Sigmoid colon (tissue), 4 donors: ENCODE data around the gene DHRS2.

ENCODE experiments used
- CTCF ChIP-seq, 4 experiments: fragments of 450-650 bp in 3 of 4; fragments of 200-600 bp in 1 of 4; IDR thresholded peaks; one replicate each; pipeline ENCODE4 v1.5.1; 2016 to 2019; ENCODE audit warnings: antibody characterized with exemption in 4 of 4, mild to moderate bottlenecking in 3 of 4, moderate library complexity in 2 of 4
- POLR2A ChIP-seq, 2 donors: fragments of 450-650 bp; IDR thresholded peaks; one replicate each; pipeline ENCODE4 v1.6.1; 2016; ENCODE audit warnings: antibody characterized with exemption in 2 of 2, mild to moderate bottlenecking in 2 of 2, moderate library complexity in 2 of 2
- POLR2AphosphoS5 ChIP-seq, 4 donors: sonication (generic); formaldehyde crosslinking; IDR thresholded peaks; one replicate each; pipeline ENCODE4 v1.6.1; 2017; ENCODE audit warnings: antibody characterized with exemption in 4 of 4

- TF ChIP-seq CTCF (IDR thresholded peaks at IDR 0.05) (no peak), POLR2A (IDR thresholded peaks at IDR 0.05) (no peak), POLR2AphosphoS5 (IDR thresholded peaks at IDR 0.05) (no peak)
Observed at GRCh38 chr14:23614395-23614828, 21.8 kb upstream of the DHRS2 start.
